ENCODE data around the gene NFE2L3. TPM values are rescaled to one million over a fixed set of nuclear protein-coding genes. Genes with fewer than 3 reads are reported as not detected.
"Not testable (repeated sequence)": the region's sequence is repeated elsewhere in the genome, so short reads cannot be mapped to it uniquely, and the experiment has no call there.

The NFE2L3 gene
- total RNA-seq, 1 donor from 2014 or later: 68.0 TPM

- DNase-seq (ENCODE audit: low read depth, low spot score): no peak
Observed at GRCh38 chr7:26168458-26169023, 16.5 kb downstream of the NFE2L3 start.

- DNase-seq (ENCODE audit: low read depth, low spot score): no peak
Observed at GRCh38 chr7:26169271-26169670, 17.3 kb downstream of the NFE2L3 start.

GRCh38 chr7:26170663-26171062 lies 18.7 kb downstream of the NFE2L3 start:
- DNase-seq (ENCODE audit: low read depth, low spot score): no peak

DNA sequence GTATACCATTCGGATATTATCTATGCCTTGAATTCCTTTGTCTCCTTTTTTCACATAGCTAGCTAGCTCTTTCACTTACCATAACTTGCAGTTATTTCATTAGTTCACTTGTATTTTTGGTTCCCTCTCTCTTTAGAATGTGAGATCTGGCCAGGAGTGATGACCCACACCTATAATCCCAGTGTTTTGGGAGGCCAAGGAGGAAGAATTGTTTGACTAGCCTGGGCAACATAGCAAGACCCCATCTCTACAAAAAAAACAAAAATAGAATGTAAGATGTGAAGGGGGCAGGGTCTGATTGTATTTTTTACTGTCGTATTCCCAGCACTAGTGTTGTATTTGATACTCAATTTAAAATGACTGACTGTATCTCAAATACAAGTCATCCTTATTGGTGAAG lies 19.6 kb downstream of the NFE2L3 start:
- no peak for DNase-seq (ENCODE audit: low read depth, low spot score)

DNA sequence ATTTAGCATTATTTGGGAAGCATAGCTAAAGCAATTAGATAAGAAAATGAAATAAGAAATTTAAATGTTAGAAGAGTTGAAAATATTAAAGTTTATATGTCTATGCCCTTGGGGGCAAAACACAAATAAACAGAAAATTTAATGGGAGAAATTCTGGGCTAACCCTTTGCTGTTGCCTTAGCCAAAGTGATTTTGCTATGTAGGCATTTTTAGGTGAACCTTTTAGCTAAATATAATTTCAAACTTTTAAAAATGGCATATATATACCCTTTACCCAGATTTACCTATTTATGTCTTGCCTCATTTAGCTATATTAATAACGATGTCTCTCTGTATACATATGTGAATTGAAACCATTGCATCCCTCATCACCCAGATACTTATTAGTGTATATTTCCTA lies 20.1 kb downstream of the NFE2L3 start:
- no peak for DNase-seq (ENCODE audit: low read depth, low spot score)

DNA sequence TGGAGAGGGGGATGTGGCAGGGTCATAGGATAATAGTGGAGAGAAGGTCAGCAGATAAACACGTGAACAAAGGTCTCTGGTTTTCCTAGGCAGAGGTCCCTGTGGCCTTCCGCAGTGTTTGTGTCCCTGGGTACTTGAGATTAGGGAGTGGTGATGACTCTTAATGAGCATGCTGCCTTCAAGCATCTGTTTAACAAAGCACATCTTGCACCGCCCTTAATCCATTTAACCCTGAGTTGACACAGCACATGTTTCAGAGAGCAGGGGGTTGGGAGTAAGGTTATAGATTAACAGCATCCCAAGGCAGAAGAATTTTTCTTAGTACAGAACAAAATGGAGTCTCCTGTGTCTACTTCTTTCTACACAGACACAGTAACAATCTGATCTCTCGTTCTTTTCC lies 23.9 kb downstream of the NFE2L3 start:
- not testable (repeated sequence) for DNase-seq (ENCODE audit: low read depth, low spot score)

- DNase-seq (ENCODE audit: low read depth, low spot score): not testable (repeated sequence)
Observed at GRCh38 chr7:26176696-26177095, 24.7 kb downstream of the NFE2L3 start.

- DNase-seq (ENCODE audit: low read depth, low spot score): not testable (repeated sequence)
Observed at GRCh38 chr7:26177269-26177668, 25.3 kb downstream of the NFE2L3 start.

DNA sequence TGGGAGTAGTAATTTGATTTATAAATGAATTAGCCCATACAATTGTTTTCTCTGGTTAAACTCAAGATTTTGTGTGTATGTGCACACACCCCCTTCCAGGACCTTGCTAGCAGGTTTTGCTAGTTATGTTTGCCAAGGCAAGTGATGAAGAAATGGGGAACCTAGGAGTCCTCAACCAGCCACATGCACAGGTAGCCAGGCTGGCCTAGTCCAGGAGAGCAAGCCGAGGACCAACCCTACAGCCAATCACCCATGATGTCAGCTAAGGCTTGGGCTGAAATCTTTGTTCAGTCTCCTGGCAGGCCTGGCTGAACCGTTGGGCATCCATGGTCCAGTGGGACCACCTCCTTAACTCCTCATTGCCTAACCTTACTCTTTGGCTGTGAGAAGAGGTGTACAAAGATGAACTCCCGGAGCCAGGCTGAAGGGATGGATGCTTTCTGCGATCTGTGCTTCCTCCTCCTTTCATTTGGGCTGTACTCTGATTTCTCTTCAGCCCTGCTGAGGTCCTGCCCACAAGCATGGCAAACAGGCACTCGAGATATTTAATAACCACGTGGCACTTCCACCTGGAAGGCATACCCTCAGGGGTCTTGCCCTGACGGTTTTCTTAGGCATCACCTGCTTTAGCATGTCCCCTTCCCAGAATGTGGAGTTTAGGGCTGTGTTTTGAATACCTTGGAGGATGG lies 26.4 kb downstream of the NFE2L3 start:
- DNase-seq (ENCODE audit: low read depth, low spot score): no peak

- DNase-seq (ENCODE audit: low read depth, low spot score): no peak
Observed at GRCh38 chr7:26179422-26179821, 27.4 kb downstream of the NFE2L3 start.

DNA sequence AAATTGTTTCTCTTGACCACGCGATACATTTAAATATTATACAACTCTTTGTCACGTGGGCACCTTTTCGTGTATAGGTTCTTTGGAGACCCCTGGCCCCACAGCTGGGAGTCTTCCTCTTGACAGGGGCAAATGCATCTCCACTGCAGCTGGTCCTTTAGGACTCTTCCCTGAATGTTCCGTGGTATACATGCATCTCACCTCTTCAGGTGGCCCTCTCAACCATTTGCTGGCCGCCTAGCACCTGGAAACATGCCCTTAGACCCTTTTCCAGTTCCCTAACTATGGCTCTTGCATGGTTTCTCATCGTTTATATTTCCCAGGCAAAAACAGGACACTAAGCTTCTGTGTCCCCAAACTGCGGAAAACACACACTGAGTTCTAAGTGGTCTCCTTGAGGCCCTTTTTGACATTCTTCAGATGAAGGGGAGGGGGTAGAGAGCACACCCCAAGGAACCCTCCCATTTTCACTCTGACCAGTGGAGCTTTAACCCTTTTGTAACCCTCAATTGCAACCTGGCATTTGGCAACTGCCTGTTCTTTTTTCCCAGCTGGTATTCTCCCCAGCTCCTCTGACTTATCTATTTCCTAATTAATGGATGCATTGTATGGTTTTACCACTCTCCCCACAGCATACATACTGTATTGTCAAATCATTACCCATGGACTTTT lies 28.0 kb downstream of the NFE2L3 start:
- DNase-seq (ENCODE audit: low read depth, low spot score): no peak

DNA sequence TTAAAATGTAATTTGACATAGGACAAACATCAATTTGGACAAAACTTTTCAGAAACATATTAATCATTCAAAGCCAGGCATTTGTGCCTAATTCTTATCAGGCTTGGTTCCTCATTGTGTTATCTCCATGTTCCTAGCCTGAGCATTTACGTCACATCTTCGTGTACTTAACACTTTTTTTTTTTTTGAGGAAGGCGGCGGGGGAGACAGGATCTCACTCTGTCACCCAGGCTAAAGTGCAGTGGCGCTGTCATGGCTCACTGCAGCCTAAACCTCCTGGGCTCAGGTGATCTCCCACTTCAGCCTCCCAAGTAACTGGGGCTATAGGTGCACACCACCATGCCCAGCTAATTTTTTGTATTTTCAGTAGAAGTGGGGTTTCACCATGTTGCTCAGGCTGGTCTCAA lies 28.8 kb downstream of the NFE2L3 start:
- no peak for DNase-seq (ENCODE audit: low read depth, low spot score)

DNA sequence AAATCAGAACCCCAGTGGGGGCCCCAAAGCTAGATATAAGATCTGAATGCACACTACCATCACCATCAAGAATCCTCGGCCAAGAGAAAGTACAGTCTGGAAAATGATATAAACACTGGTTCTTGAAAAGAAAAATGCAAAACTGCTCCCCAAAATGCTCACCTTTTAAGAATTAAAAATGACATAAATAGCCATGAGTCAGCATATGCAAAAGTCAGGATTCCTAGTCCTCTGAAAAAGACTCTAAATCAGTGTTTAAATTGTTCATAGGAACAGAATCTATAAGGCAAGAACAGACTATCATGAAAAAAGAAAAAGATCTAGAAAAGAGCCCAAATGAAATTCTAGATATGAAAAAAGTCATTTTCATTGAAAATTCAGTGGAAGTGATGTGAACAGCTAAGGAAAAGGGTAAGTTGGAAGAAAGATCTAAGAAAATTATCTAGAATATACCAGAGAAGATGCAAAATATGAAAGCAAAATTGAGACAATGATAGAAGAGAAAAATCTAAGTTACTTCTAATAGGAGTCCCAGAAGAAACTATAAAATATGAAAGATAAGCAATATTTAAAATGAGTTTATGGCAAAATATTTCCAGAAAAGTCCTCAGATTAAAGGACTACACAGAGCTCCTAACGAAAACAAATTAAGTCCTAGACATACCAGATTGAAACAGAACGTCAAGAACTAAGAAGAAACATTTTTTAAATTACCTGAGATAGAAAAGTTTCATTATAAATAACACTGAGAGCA lies 29.7 kb downstream of the NFE2L3 start:
- no peak for DNase-seq (ENCODE audit: low read depth, low spot score)

GRCh38 chr7:26182283-26182682 lies 30.3 kb downstream of the NFE2L3 start:
- no peak for DNase-seq (ENCODE audit: low read depth, low spot score)

DNA sequence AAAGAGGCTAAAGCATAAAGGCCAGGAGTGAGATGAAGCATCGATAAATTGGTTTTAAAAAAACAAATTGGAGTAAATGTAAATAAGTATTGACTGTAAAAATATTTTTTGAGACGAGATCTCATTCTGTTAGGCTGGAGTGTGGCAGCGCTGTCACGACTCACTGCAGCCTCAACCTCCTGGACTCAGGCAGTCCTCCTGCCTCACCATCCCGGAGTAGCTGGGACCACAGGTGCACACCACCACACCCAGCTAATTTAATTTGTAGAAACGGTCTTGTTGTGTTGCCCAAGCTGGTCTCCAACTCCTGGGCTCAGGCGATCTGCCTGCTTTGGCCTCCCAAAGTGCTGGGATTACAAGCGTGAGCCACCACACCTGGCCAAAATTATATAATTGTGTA lies 30.7 kb downstream of the NFE2L3 start:
- no peak for DNase-seq (ENCODE audit: low read depth, low spot score)

DNA sequence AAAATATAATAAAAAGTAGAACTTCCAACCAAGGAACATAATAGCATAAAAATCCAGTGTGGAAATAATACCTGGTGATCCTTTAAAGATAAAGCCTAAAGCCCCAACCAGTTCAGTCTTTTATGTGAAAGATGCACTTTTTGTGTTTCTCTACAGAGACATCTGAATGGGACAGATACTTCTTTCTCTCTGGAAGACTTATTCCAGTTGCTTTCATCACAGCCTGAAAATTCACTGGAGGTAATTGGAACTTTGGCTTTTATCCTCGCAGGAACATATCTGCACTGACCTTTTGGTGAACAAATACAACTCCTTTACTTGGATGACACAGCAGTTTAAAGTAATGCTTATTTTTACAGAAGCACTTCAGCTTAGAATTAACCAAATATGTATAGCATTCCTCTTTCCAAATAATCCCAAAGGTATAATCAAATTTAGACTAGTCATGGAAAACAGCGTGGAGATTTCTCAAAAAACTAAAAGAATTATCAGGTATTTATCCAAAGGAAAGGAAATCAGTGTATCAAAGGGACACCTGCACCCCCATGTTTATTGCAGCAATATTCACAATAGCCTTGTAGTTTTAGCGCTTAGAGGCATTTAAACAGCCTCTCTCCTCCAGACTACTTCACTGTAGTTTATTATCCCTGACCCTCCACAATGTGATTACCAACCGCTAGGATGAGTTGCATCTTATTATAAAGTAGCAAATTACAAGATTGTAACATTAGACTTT lies 31.7 kb downstream of the NFE2L3 start:
- no peak for DNase-seq (ENCODE audit: low read depth, low spot score)

GRCh38 chr7:26184281-26185101 lies 32.5 kb downstream of the NFE2L3 start:
- not testable (repeated sequence) for DNase-seq (ENCODE audit: low read depth, low spot score)

GRCh38 chr7:26185131-26185843 lies 33.3 kb downstream of the NFE2L3 start:
- no peak for DNase-seq (ENCODE audit: low read depth, low spot score)

- DNase-seq (ENCODE audit: low read depth, low spot score): no peak
Observed at GRCh38 chr7:26185844-26186180, 33.8 kb downstream of the NFE2L3 start.
